GM23338 (cell line): ENCODE data around the gene AFF3. TPM values are rescaled to one million over a fixed set of nuclear protein-coding genes. Genes with fewer than 3 reads are reported as not detected.

ENCODE experiments used
- ATAC-seq: fragments of 200-7000 bp; cut with Tn5 transposase; 3 replicates; pipeline ENCODE4 v1.9.1; 2020
- DNase-seq: peaks from one replicate; pipeline ENCODE4 v3.0.0-alpha.2; 2015; ENCODE audit warnings: low spot score
- H2AFZ ChIP-seq: fragments of 200-600 bp; sonication (generic); 2 replicates; pipeline ENCODE4 v1.8.0; 2016; ENCODE audit warnings: antibody characterized with exemption, mild to moderate bottlenecking, moderate library complexity
- H3F3A ChIP-seq: fragments of 200-600 bp; sonication (generic); replicated peaks from 2 replicates; pipeline ENCODE4 v1.8.0; 2017; ENCODE audit warnings: antibody characterized with exemption, mixed run types, low read depth
- H3K27ac ChIP-seq: fragments of 200-600 bp; sonication (generic); 2 replicates; pipeline ENCODE4 v1.6.1; 2016; ENCODE audit warnings: low read depth
- H3K27me3 ChIP-seq: fragments of 200-600 bp; sonication (generic); 2 replicates; pipeline ENCODE4 v1.8.0; 2016; ENCODE audit warnings: mild to moderate bottlenecking, mixed run types, moderate library complexity; ENCODE audit not compliant: insufficient read depth
- H3K36me3 ChIP-seq: fragments of 200-600 bp; sonication (generic); 2 replicates; pipeline ENCODE4 v1.8.0; 2016; ENCODE audit warnings: mild to moderate bottlenecking; ENCODE audit not compliant: insufficient read depth
- H3K4me1 ChIP-seq: fragments of 200-600 bp; sonication (generic); 2 replicates; pipeline ENCODE4 v1.8.0; 2016; ENCODE audit warnings: mild to moderate bottlenecking, moderate library complexity; ENCODE audit not compliant: insufficient read depth
- H3K4me2 ChIP-seq: fragments of 200-600 bp; sonication (generic); 2 replicates; pipeline ENCODE4 v1.7.1; 2017; ENCODE audit warnings: mixed run types
- H3K4me3 ChIP-seq: fragments of 200-600 bp; sonication (generic); 2 replicates; pipeline ENCODE4 v1.6.1; 2016; ENCODE audit warnings: mixed run types
- H3K79me2 ChIP-seq: fragments of 200-600 bp; sonication (generic); replicated peaks from 2 replicates; pipeline ENCODE4 v1.8.0; 2017; ENCODE audit warnings: mild to moderate bottlenecking; ENCODE audit not compliant: insufficient read depth
- H3K9me2 ChIP-seq: fragments of 200-600 bp; sonication (generic); 2 replicates; pipeline ENCODE4 v1.8.0; 2017; ENCODE audit not compliant: insufficient read depth
- H4K20me1 ChIP-seq: fragments of 200-600 bp; sonication (generic); replicated peaks from 2 replicates; pipeline ENCODE4 v1.8.0; 2017; ENCODE audit warnings: mild to moderate bottlenecking; ENCODE audit not compliant: insufficient read depth
- H3K27ac Mint-ChIP-seq: 2 replicates; pipeline ENCODE4 v1.8.0; 2020; ENCODE audit warnings: inconsistent platforms, mild to moderate bottlenecking, moderate library complexity, mixed read lengths
- H3K27me3 Mint-ChIP-seq: 3 replicates; pipeline ENCODE4 v1.8.0; 2022; ENCODE audit warnings: low read depth, mild to moderate bottlenecking, moderate library complexity, mixed read lengths, inconsistent platforms; ENCODE audit not compliant: insufficient read depth, poor library complexity
- H3K36me3 Mint-ChIP-seq: 3 replicates; pipeline ENCODE4 v1.8.0; 2021; ENCODE audit warnings: low read depth, mild to moderate bottlenecking, inconsistent platforms, moderate library complexity, mixed read lengths
- H3K4me1 Mint-ChIP-seq: 3 replicates; pipeline ENCODE4 v1.8.0; 2020; ENCODE audit warnings: mild to moderate bottlenecking, inconsistent platforms, mixed read lengths
- H3K4me3 Mint-ChIP-seq: 3 replicates; pipeline ENCODE4 v1.8.0; 2021; ENCODE audit warnings: moderate library complexity, mild to moderate bottlenecking, inconsistent platforms, mixed read lengths
- H3K9me3 Mint-ChIP-seq: 3 replicates; pipeline ENCODE4 v1.8.0; 2020; ENCODE audit warnings: moderate library complexity, mild to moderate bottlenecking, inconsistent platforms, mixed read lengths
- CREB1 ChIP-seq: fragments of 250-450 bp; sonication (Bioruptor Pico); IDR thresholded peaks from 2 replicates; pipeline ENCODE4 v1.5.0; 2020; ENCODE audit warnings: low read depth, mild to moderate bottlenecking, moderate library complexity
- CTCF ChIP-seq, 2 experiments: fragments of 200-600 bp in 1 of 2; sonication (generic) in 1 of 2; conservative IDR thresholded peaks; 2 replicates each; pipeline versions ENCODE4 v1.5.1 to v1.6.1; 2016 to 2017; ENCODE audit warnings: antibody characterized with exemption in 2 of 2, low read depth in 2 of 2, mild to moderate bottlenecking in 2 of 2, moderate library complexity in 1 of 2
- ETS1 ChIP-seq: IDR thresholded peaks from 2 replicates; pipeline ENCODE4 v1.6.1; 2016; ENCODE audit warnings: antibody characterized with exemption
- EZH2 ChIP-seq: fragments of 200-600 bp; sonication (generic); IDR thresholded peaks from one replicate; pipeline ENCODE4 v1.8.0; 2017; ENCODE audit warnings: antibody characterized with exemption, mild to moderate bottlenecking, low read depth; ENCODE audit not compliant: unreplicated experiment
- EZH2phosphoT487 ChIP-seq: fragments of 200-600 bp; sonication (generic); IDR thresholded peaks from one replicate; pipeline ENCODE4 v1.8.1; 2018; ENCODE audit warnings: antibody characterized with exemption; ENCODE audit not compliant: unreplicated experiment
- JUNB ChIP-seq: IDR thresholded peaks from one replicate; pipeline ENCODE4 v1.6.1; 2016; ENCODE audit warnings: antibody characterized with exemption; ENCODE audit not compliant: unreplicated experiment
- NANOG ChIP-seq: IDR thresholded peaks from 2 replicates; pipeline ENCODE4 v1.6.1; 2016; ENCODE audit warnings: antibody characterized with exemption, borderline replicate concordance
- POLR2AphosphoS5 ChIP-seq: IDR thresholded peaks from 2 replicates; pipeline ENCODE4 v1.6.1; 2016; ENCODE audit warnings: antibody characterized with exemption, low read depth
- REST ChIP-seq: IDR thresholded peaks from one replicate; pipeline ENCODE4 v1.6.1; 2018; ENCODE audit warnings: antibody characterized with exemption; ENCODE audit not compliant: unreplicated experiment
- STAT1 ChIP-seq: IDR thresholded peaks from one replicate; pipeline ENCODE4 v1.6.1; 2016; ENCODE audit warnings: antibody characterized with exemption; ENCODE audit not compliant: unreplicated experiment
- ZNF114 ChIP-seq: fragments of 250-450 bp; sonication (Bioruptor Pico); IDR thresholded peaks from 2 replicates; pipeline ENCODE4 v1.5.0; 2020; ENCODE audit warnings: mild to moderate bottlenecking, moderate library complexity
- ZNF331 ChIP-seq: fragments of 250-450 bp; sonication (Bioruptor Pico); IDR thresholded peaks from 2 replicates; pipeline ENCODE4 v1.5.0; 2020; ENCODE audit warnings: low read depth, mild to moderate bottlenecking, moderate library complexity
- polyA plus RNA-seq: library from polyadenylated mRNA; unstranded; fragments of >200 nt; fragmentation: Nextera tagmentation; extraction: Ambion mirVana; gene quantifications from 2 replicates; pipeline ENCODE4 v1.2.1, GENCODE V29; 2016
- total RNA-seq: library from RNA; depleted of rRNA; stranded (reverse); fragments of >200 nt; shearing (Covaris generic); gene quantifications from 2 replicates; pipeline ENCODE4 v1.2.3, GENCODE V29; 2014

Gene AFF3
- total and polyA plus RNA-seq, 2 experiments from 2014 or later, result 0.73 to 1.4 TPM

- TF ChIP-seq CTCF (conservative IDR thresholded peaks at IDR 0.05; ENCODE audit: low read depth in 2 of 2) (no peak), CREB1 (no peak), ETS1 (no peak), JUNB (no peak), POLR2AphosphoS5 (no peak), NANOG (no peak), STAT1 (no peak), REST (no peak)
Measured at GRCh38 chr2:99793022-99793421, 349.4 kb downstream of the AFF3 start (continued).

- peaks cover 1% of the 10 kb centered on the region for H3K27me3 Mint-ChIP-seq
- Histone ChIP-seq H2AFZ (no peak overlapping the region), H3K79me2 (no peaks in the 10 kb centered on the region), H3K9me2 (no peaks in the 10 kb centered on the region), H3K36me3 (no peaks in the 10 kb centered on the region), H3K4me2 (no peak overlapping the region), H3K4me1 (no peaks in the 10 kb centered on the region), H4K20me1 (no peaks in the 10 kb centered on the region), H3K27me3 (no peaks in the 10 kb centered on the region), H3F3A (no peaks in the 10 kb centered on the region), H3K4me3 (no peak overlapping the region), H3K27ac (no peak overlapping the region)
- H3K36me3 Mint-ChIP-seq, result peaks cover under 1% of the 10 kb centered on the region; the same call in 1 of the 3 replicates
- DNase-seq (no peak), ATAC-seq (no peak)
- peaks cover under 1% of the 10 kb centered on the region; the same call in 1 of the 3 replicates for H3K9me3 Mint-ChIP-seq
- no peak overlapping the region for H3K27ac Mint-ChIP-seq
- no peak for TF ChIP-seq JUNB
- no peak for TF ChIP-seq CTCF (conservative IDR thresholded peaks at IDR 0.05; ENCODE audit: low read depth in 2 of 2)
- TF ChIP-seq POLR2AphosphoS5, result no peak
- no peak for TF ChIP-seq ZNF114 (CRISPR knock-in tag)
- TF ChIP-seq EZH2phosphoT487, result no peak
- TF ChIP-seq STAT1, result no peak
- no peak for TF ChIP-seq CREB1
- no peak for TF ChIP-seq ZNF331 (CRISPR knock-in tag)
- no peak for TF ChIP-seq EZH2
- TF ChIP-seq REST, result no peak
- no peak for TF ChIP-seq ETS1
- no peak for TF ChIP-seq NANOG
- H3K4me3 Mint-ChIP-seq, result no peak overlapping the region
- H3K4me1 Mint-ChIP-seq, result peaks cover 8% of the 10 kb centered on the region
Measured at GRCh38 chr2:99789849-99790248, 352.5 kb downstream of the AFF3 start.
